ENCODE data around the gene ABCA10. TPM values are rescaled to one million over a fixed set of nuclear protein-coding genes. Genes with fewer than 3 reads are reported as not detected.

The ABCA10 gene
- total RNA-seq, 2 donors from 2014 or later: not detected

- Mint-ChIP-seq H3K27me3 (ENCODE audit: insufficient read depth) (no peaks in the 10 kb centered on the region), H3K4me3 (no peak overlapping the region), H3K9me3 (peaks cover 3% of the 10 kb centered on the region), H3K27ac (no peak overlapping the region), H3K36me3 (ENCODE audit: low read depth) (no peaks in the 10 kb centered on the region), H3K4me1 (no peaks in the 10 kb centered on the region)
- H3K9ac ChIP-seq (ENCODE audit: extremely low read depth, low read length, poor library complexity, severe bottlenecking): no peak overlapping the region
- H3K27me3 ChIP-seq (ENCODE audit: control insufficient read depth, insufficient read depth, low read length, poor library complexity, severe bottlenecking): no peaks in the 10 kb centered on the region
- no peak overlapping the region for H3K27ac ChIP-seq (ENCODE audit: low read depth, low read length)
- H3K4me1 ChIP-seq (ENCODE audit: control insufficient read depth, insufficient read depth, low read length): no peaks in the 10 kb centered on the region
- no peak for DNase-seq
- H3K9me3 ChIP-seq (ENCODE audit: control insufficient read depth, low read length): no peaks in the 10 kb centered on the region
- 85 to 88% methylated on average over 7 of the region's 7 CpGs for WGBS, 2 experiments (ENCODE audit: insufficient coverage in 1 of 2, insufficient read length in 1 of 2)
- no peak overlapping the region for H3K4me3 ChIP-seq (ENCODE audit: low read length)
- no peaks in the 10 kb centered on the region for H3K36me3 ChIP-seq (ENCODE audit: control insufficient read depth, insufficient read depth, low read length)
- no peak for TF ChIP-seq CTCF (conservative IDR thresholded peaks at IDR 0.05)
Measured at GRCh38 chr17:69271023-69271422, 42.4 kb upstream of the ABCA10 start.

GRCh38 chr17:69269131-69269998, 40.7 kb upstream of the ABCA10 start:
- no peaks in the 10 kb centered on the region for H3K36me3 ChIP-seq (ENCODE audit: control insufficient read depth, insufficient read depth, low read length)
- no peak overlapping the region for H3K27ac ChIP-seq (ENCODE audit: low read depth, low read length)
- H3K4me1 Mint-ChIP-seq: no peaks in the 10 kb centered on the region
- no peaks in the 10 kb centered on the region for H3K4me1 ChIP-seq (ENCODE audit: control insufficient read depth, insufficient read depth, low read length)
- no peaks in the 10 kb centered on the region for H3K9me3 ChIP-seq (ENCODE audit: control insufficient read depth, low read length)
- WGBS, 2 experiments (ENCODE audit: insufficient coverage in 1 of 2, insufficient read length in 1 of 2): 92% methylated on average over 3 of the region's 6 CpGs; no CpG with 5 or more reads in 1 of the 2 experiments
- H3K4me3 ChIP-seq (ENCODE audit: low read length): no peak overlapping the region
- no peaks in the 10 kb centered on the region for H3K27me3 Mint-ChIP-seq (ENCODE audit: insufficient read depth)
- H3K9me3 Mint-ChIP-seq: no peaks in the 10 kb centered on the region
- no peak for DNase-seq
- no peak for TF ChIP-seq CTCF (conservative IDR thresholded peaks at IDR 0.05)
- no peak overlapping the region for H3K27ac Mint-ChIP-seq
- no peaks in the 10 kb centered on the region for H3K27me3 ChIP-seq (ENCODE audit: control insufficient read depth, insufficient read depth, low read length, poor library complexity, severe bottlenecking)
- no peak overlapping the region for H3K4me3 Mint-ChIP-seq
- no peaks in the 10 kb centered on the region for H3K36me3 Mint-ChIP-seq (ENCODE audit: low read depth)
- H3K9ac ChIP-seq (ENCODE audit: extremely low read depth, low read length, poor library complexity, severe bottlenecking): no peak overlapping the region

GRCh38 chr17:69268543-69269014, 40.0 kb upstream of the ABCA10 start:
- Mint-ChIP-seq H3K27ac (peak overlapping the region; percentile 12), H3K4me1 (no peaks in the 10 kb centered on the region), H3K36me3 (ENCODE audit: low read depth) (no peaks in the 10 kb centered on the region), H3K27me3 (ENCODE audit: insufficient read depth) (no peaks in the 10 kb centered on the region), H3K9me3 (no peaks in the 10 kb centered on the region), H3K4me3 (no peak overlapping the region)
- Histone ChIP-seq H3K4me3 (ENCODE audit: low read length) (no peak overlapping the region), H3K9me3 (ENCODE audit: control insufficient read depth, low read length) (no peaks in the 10 kb centered on the region), H3K27me3 (ENCODE audit: control insufficient read depth, insufficient read depth, low read length, poor library complexity, severe bottlenecking) (no peaks in the 10 kb centered on the region), H3K9ac (ENCODE audit: extremely low read depth, low read length, poor library complexity, severe bottlenecking) (no peak overlapping the region), H3K27ac (ENCODE audit: low read depth, low read length) (no peak overlapping the region), H3K36me3 (ENCODE audit: control insufficient read depth, insufficient read depth, low read length) (no peaks in the 10 kb centered on the region), H3K4me1 (ENCODE audit: control insufficient read depth, insufficient read depth, low read length) (no peaks in the 10 kb centered on the region)
- no peak for TF ChIP-seq CTCF (conservative IDR thresholded peaks at IDR 0.05)
- DNase-seq: no peak
- 83 to 85% methylated on average over 4 to 5 of the region's 5 CpGs for WGBS, 2 experiments (ENCODE audit: insufficient coverage in 1 of 2, insufficient read length in 1 of 2)

Measured in endodermal cell (in vitro differentiated cells).